Measurements from ENCODE around the gene RNF126.
"Not testable (repeated sequence)": the region's sequence is repeated elsewhere in the genome, so short reads cannot be mapped to it uniquely, and the experiment has no call there.

The RNF126 gene

GRCh38 chr19:698529-698928 lies 35.5 kb upstream of the RNF126 start:
- H3K9me3 ChIP-seq (ENCODE audit: control insufficient read depth, low read length); H3K4me3 ChIP-seq (ENCODE audit: low read length); H3K4me1 ChIP-seq (ENCODE audit: control insufficient read depth, insufficient read depth, low read length); H3K36me3 ChIP-seq (ENCODE audit: control insufficient read depth, insufficient read depth, low read length); H3K9ac ChIP-seq (ENCODE audit: low read length): not testable (repeated sequence)
- H3K27me3 ChIP-seq (ENCODE audit: control insufficient read depth, insufficient read depth, low read length): peaks cover 15% of the 10 kb centered on the region

GRCh38 chr19:695352-695949 lies 32.4 kb upstream of the RNF126 start, which contains the start of gene PRSS57:
TSS of gene PRSS57 (minus strand) at chr19:695452. CDS start at chr19:695430, 22 bp downstream.
- Histone ChIP-seq H3K36me3 (ENCODE audit: control insufficient read depth, insufficient read depth, low read length) (no peaks in the 10 kb centered on the region), H3K9me3 (ENCODE audit: control insufficient read depth, low read length) (no peaks in the 10 kb centered on the region), H3K4me3 (ENCODE audit: low read length) (no peak within 1 kb of the TSS), H3K9ac (ENCODE audit: low read length) (no peak within 1 kb of the TSS), H3K27me3 (ENCODE audit: control insufficient read depth, insufficient read depth, low read length) (peaks cover 15% of the 10 kb centered on the region), H3K4me1 (ENCODE audit: control insufficient read depth, insufficient read depth, low read length) (no peaks in the 10 kb centered on the region)

- H3K9ac ChIP-seq (ENCODE audit: low read length): no peak overlapping the region
- no peak overlapping the region for H3K4me3 ChIP-seq (ENCODE audit: low read length)
- no peaks in the 10 kb centered on the region for H3K9me3 ChIP-seq (ENCODE audit: control insufficient read depth, low read length)
- peaks cover 15% of the 10 kb centered on the region for H3K27me3 ChIP-seq (ENCODE audit: control insufficient read depth, insufficient read depth, low read length)
- no peaks in the 10 kb centered on the region for H3K4me1 ChIP-seq (ENCODE audit: control insufficient read depth, insufficient read depth, low read length)
- no peaks in the 10 kb centered on the region for H3K36me3 ChIP-seq (ENCODE audit: control insufficient read depth, insufficient read depth, low read length)
Observed at GRCh38 chr19:694481-695351, 31.7 kb upstream of the RNF126 start.

- Histone ChIP-seq H3K4me1 (ENCODE audit: control insufficient read depth, insufficient read depth, low read length) (no peaks in the 10 kb centered on the region), H3K36me3 (ENCODE audit: control insufficient read depth, insufficient read depth, low read length) (no peaks in the 10 kb centered on the region)
Observed at GRCh38 chr19:690203-690602, 27.2 kb upstream of the RNF126 start.

GRCh38 chr19:688992-689391 lies 26.0 kb upstream of the RNF126 start:
- no peaks in the 10 kb centered on the region for H3K4me1 ChIP-seq (ENCODE audit: control insufficient read depth, insufficient read depth, low read length)
- H3K36me3 ChIP-seq (ENCODE audit: control insufficient read depth, insufficient read depth, low read length): no peaks in the 10 kb centered on the region
- no peak overlapping the region for H3K4me3 ChIP-seq (ENCODE audit: low read length)
- no peaks in the 10 kb centered on the region for H3K27me3 ChIP-seq (ENCODE audit: control insufficient read depth, insufficient read depth, low read length)
- no peaks in the 10 kb centered on the region for H3K9me3 ChIP-seq (ENCODE audit: control insufficient read depth, low read length)
- H3K9ac ChIP-seq (ENCODE audit: low read length): no peak overlapping the region

More at GRCh38 chr19:690203-690602, 27.2 kb upstream of the RNF126 start:
- Histone ChIP-seq H3K9ac (ENCODE audit: low read length) (no peak overlapping the region), H3K27me3 (ENCODE audit: control insufficient read depth, insufficient read depth, low read length) (peaks cover 6% of the 10 kb centered on the region), H3K4me3 (ENCODE audit: low read length) (no peak overlapping the region), H3K9me3 (ENCODE audit: control insufficient read depth, low read length) (no peaks in the 10 kb centered on the region)

GRCh38 chr19:688214-688613 lies 25.2 kb upstream of the RNF126 start:
- no peaks in the 10 kb centered on the region for H3K27me3 ChIP-seq (ENCODE audit: control insufficient read depth, insufficient read depth, low read length)
- H3K4me1 ChIP-seq (ENCODE audit: control insufficient read depth, insufficient read depth, low read length): no peaks in the 10 kb centered on the region
- no peak overlapping the region for H3K9ac ChIP-seq (ENCODE audit: low read length)
- H3K36me3 ChIP-seq (ENCODE audit: control insufficient read depth, insufficient read depth, low read length): no peaks in the 10 kb centered on the region
- H3K9me3 ChIP-seq (ENCODE audit: control insufficient read depth, low read length): no peaks in the 10 kb centered on the region
- H3K4me3 ChIP-seq (ENCODE audit: low read length): no peak overlapping the region

- Histone ChIP-seq H3K4me1 (ENCODE audit: control insufficient read depth, insufficient read depth, low read length) (no peaks in the 10 kb centered on the region), H3K4me3 (ENCODE audit: low read length) (no peak overlapping the region), H3K36me3 (ENCODE audit: control insufficient read depth, insufficient read depth, low read length) (no peaks in the 10 kb centered on the region), H3K9me3 (ENCODE audit: control insufficient read depth, low read length) (no peaks in the 10 kb centered on the region), H3K27me3 (ENCODE audit: control insufficient read depth, insufficient read depth, low read length) (no peaks in the 10 kb centered on the region), H3K9ac (ENCODE audit: low read length) (no peak overlapping the region)
Observed at GRCh38 chr19:687569-688166, 24.7 kb upstream of the RNF126 start.

- Histone ChIP-seq H3K27me3 (ENCODE audit: control insufficient read depth, insufficient read depth, low read length) (no peaks in the 10 kb centered on the region), H3K36me3 (ENCODE audit: control insufficient read depth, insufficient read depth, low read length) (no peaks in the 10 kb centered on the region), H3K4me3 (ENCODE audit: low read length) (no peak overlapping the region), H3K9ac (ENCODE audit: low read length) (no peak overlapping the region), H3K4me1 (ENCODE audit: control insufficient read depth, insufficient read depth, low read length) (no peaks in the 10 kb centered on the region), H3K9me3 (ENCODE audit: control insufficient read depth, low read length) (no peaks in the 10 kb centered on the region)
Observed at GRCh38 chr19:686589-687297, 23.7 kb upstream of the RNF126 start.

GRCh38 chr19:685454-685931 lies 22.5 kb upstream of the RNF126 start:
- no peaks in the 10 kb centered on the region for H3K4me1 ChIP-seq (ENCODE audit: control insufficient read depth, insufficient read depth, low read length)
- H3K9ac ChIP-seq (ENCODE audit: low read length): no peak overlapping the region
- no peaks in the 10 kb centered on the region for H3K9me3 ChIP-seq (ENCODE audit: control insufficient read depth, low read length)
- no peaks in the 10 kb centered on the region for H3K36me3 ChIP-seq (ENCODE audit: control insufficient read depth, insufficient read depth, low read length)
- no peaks in the 10 kb centered on the region for H3K27me3 ChIP-seq (ENCODE audit: control insufficient read depth, insufficient read depth, low read length)
- no peak overlapping the region for H3K4me3 ChIP-seq (ENCODE audit: low read length)

- Histone ChIP-seq H3K36me3 (ENCODE audit: control insufficient read depth, insufficient read depth, low read length) (no peaks in the 10 kb centered on the region), H3K4me3 (ENCODE audit: low read length) (no peak overlapping the region), H3K9me3 (ENCODE audit: control insufficient read depth, low read length) (no peaks in the 10 kb centered on the region), H3K9ac (ENCODE audit: low read length) (no peak overlapping the region), H3K4me1 (ENCODE audit: control insufficient read depth, insufficient read depth, low read length) (peaks cover 4% of the 10 kb centered on the region), H3K27me3 (ENCODE audit: control insufficient read depth, insufficient read depth, low read length) (peaks cover 8% of the 10 kb centered on the region)
Observed at GRCh38 chr19:682678-683320, 19.8 kb upstream of the RNF126 start.

Data from mucosa of stomach (tissue), 1 donor.